Lower lobe of right lung (tissue), 2 donors: ENCODE data around the gene ALDOA. TPM values are rescaled to one million over a fixed set of nuclear protein-coding genes. Genes with fewer than 3 reads are reported as not detected.

Experiments used
- ATAC-seq, 2 donors: fragments of 200-7000 bp; cut with Tn5 transposase; one replicate each; pipeline ENCODE4 v1.9.1; 2020 to 2022; ENCODE audit warnings: mild to moderate bottlenecking in 2 of 2, moderate library complexity in 2 of 2
- DNase-seq: peaks from one replicate; pipeline ENCODE4 v3.0.0-alpha.2; 2020
- H3K27ac ChIP-seq: fragments of 200-600 bp; one replicate; pipeline ENCODE4 v1.8.0; 2022
- H3K27me3 ChIP-seq: fragments of 200-600 bp; one replicate; pipeline ENCODE4 v1.8.0; 2022; ENCODE audit warnings: low read depth
- H3K36me3 ChIP-seq: fragments of 200-600 bp; one replicate; pipeline ENCODE4 v1.8.0; 2022; ENCODE audit warnings: mild to moderate bottlenecking
- H3K4me1 ChIP-seq: fragments of 200-600 bp; one replicate; pipeline ENCODE4 v1.8.0; 2022
- H3K4me3 ChIP-seq: fragments of 200-600 bp; one replicate; pipeline ENCODE4 v1.8.0; 2022; ENCODE audit warnings: mild to moderate bottlenecking
- H3K9me3 ChIP-seq: fragments of 200-600 bp; one replicate; pipeline ENCODE4 v1.8.0; 2022
- CTCF ChIP-seq: fragments of 200-600 bp; IDR thresholded peaks from one replicate; pipeline ENCODE4 v1.8.0; 2022; ENCODE audit warnings: antibody characterized with exemption, mild to moderate bottlenecking
- intact Hi-C: fragments of 100-400 bp; cut with DNase I; formaldehyde crosslinking; loops from one replicate; pipeline ENCODE4 v1.11.0; 2022
- total RNA-seq: library from RNA; stranded (reverse); fragmentation: NEBNext Ultra II Directional; extraction: Animal tissue kit (Norgen Biotek cat#: 25700); gene quantifications from one replicate; pipeline ENCODE4 v1.2.1, GENCODE V29; 2021
- donor health status: DM: no; HTN: yes; CAD: no; lungs with severe emphysema.

The ALDOA gene
- total RNA-seq, 1 donor from 2014 or later, result 733 TPM

DNA sequence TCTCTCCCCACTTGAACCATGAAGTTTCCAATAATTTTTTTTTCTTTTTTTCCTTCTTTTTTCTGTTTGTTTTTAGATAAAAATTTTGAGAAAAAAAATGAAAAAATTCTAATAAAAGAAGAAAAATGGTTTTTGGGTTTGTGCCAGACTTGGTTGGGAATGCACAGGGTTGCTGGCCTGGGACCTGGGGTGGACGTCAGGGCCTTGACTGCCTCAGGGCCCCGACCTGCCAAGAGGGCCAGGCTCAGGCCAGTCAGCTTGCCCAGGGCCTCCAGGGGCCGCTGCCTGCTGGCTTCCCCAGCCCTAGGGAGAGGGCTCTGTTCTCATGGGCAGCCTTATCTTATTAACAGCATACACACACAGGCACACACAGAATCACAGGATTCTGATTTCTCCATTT, 19.7 kb downstream of the ALDOA start:
- no peaks in the 10 kb centered on the region for H3K9me3 ChIP-seq

DNA sequence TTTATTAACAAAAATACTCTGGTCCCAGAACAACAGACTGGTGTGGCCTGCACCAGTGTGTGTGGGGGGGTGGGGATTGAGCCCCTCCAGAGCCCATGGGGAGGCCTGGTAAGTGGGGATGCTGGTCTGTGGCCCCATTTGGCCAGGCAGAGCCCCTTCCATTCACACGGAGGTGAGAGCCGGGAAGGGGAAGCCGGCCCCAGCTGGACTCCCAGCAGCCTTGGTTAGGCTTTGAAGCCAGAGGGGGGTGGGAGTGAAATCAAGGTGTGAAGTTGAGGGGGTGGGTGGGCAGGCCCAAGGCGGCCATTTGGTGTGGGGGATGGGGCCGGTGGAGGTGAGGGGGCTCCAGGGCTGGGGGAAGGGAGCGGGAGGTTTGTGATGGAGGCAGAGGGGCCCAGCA, 20.3 kb downstream of the ALDOA start:
- H3K4me1 ChIP-seq, result peaks cover 10% of the 10 kb centered on the region
- no peak overlapping the region for H3K4me3 ChIP-seq
- no peaks in the 10 kb centered on the region for H3K27me3 ChIP-seq
- intact Hi-C loops, result no loop called here
- peaks cover 55% of the 10 kb centered on the region for H3K36me3 ChIP-seq
- DNase-seq (no peak), ATAC-seq (no peak)
- TF ChIP-seq CTCF, result no peak
- H3K9me3 ChIP-seq, result no peaks in the 10 kb centered on the region
- no peak overlapping the region for H3K27ac ChIP-seq

More for the DNA sequence above, 19.7 kb downstream of the ALDOA start:
- Histone ChIP-seq H3K27ac (no peak overlapping the region), H3K4me3 (no peak overlapping the region), H3K27me3 (no peaks in the 10 kb centered on the region), H3K4me1 (peaks cover 5% of the 10 kb centered on the region), H3K36me3 (peaks cover 61% of the 10 kb centered on the region)
- intact Hi-C loops, result no loop called here
- DNase-seq (no peak), ATAC-seq (no peak)
- TF ChIP-seq CTCF, result no peak

DNA sequence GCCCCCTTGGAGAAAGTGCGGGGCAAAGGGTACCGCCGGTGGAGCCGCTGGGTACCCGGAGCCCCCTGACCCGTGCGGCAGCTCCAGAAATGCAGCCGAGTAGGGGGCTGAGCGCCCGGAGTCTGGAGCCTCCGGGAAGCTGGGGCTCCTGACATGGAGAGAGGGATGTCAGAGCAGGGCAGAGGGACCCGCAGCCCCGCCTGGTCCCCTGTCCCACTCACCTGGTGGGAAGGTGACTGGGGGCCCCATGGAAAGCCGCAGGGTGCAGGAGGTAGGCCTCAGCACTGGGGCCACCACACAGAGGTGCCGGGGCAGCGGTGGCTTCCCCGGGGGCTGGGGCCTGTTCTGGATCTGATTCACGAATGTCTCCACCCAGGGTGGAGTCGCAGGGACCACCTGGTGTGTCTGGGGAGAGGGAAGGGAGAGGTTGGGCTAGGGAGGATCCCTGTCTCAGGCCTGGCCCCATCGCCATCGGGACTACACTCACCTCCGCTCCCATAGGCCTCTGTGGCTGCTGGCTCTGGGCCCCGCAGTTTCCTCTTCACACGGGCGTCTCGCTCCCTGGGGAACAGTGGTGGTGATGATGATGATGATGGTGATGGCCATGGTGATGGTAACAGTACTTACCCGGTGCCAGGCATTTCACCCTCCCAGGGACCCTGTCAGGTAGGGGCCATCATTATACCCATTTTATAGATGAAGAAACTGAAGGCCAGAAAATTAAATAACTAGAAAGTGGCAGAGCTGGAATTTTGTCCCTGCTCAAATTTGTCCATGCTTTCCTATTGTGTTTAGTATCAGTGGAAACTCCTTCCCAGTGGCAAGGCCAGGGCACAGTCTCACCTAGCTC, 21.0 kb downstream of the ALDOA start:
- no peaks in the 10 kb centered on the region for H3K9me3 ChIP-seq
- H3K27ac ChIP-seq, result peak overlapping the region; percentile 24
- no peak for ATAC-seq
- intact Hi-C loops, result no loop called here
- no peak for DNase-seq
- no peaks in the 10 kb centered on the region for H3K27me3 ChIP-seq
- H3K4me1 ChIP-seq, result peaks cover 17% of the 10 kb centered on the region
- H3K4me3 ChIP-seq, result no peak overlapping the region
- H3K36me3 ChIP-seq, result peaks cover 48% of the 10 kb centered on the region
- no peak for TF ChIP-seq CTCF

GRCh38 chr16:30087181-30087898, 21.8 kb downstream of the ALDOA start:
- peak; percentile 60 for DNase-seq
- H3K27ac ChIP-seq, result peak overlapping the region; percentile 24
- no peak for TF ChIP-seq CTCF
- intact Hi-C loops, result no loop called here
- H3K9me3 ChIP-seq, result no peaks in the 10 kb centered on the region
- ATAC-seq, result no peak
- no peaks in the 10 kb centered on the region for H3K27me3 ChIP-seq
- H3K4me3 ChIP-seq, result no peak overlapping the region
- peaks cover 22% of the 10 kb centered on the region for H3K4me1 ChIP-seq
- peaks cover 40% of the 10 kb centered on the region for H3K36me3 ChIP-seq

DNA sequence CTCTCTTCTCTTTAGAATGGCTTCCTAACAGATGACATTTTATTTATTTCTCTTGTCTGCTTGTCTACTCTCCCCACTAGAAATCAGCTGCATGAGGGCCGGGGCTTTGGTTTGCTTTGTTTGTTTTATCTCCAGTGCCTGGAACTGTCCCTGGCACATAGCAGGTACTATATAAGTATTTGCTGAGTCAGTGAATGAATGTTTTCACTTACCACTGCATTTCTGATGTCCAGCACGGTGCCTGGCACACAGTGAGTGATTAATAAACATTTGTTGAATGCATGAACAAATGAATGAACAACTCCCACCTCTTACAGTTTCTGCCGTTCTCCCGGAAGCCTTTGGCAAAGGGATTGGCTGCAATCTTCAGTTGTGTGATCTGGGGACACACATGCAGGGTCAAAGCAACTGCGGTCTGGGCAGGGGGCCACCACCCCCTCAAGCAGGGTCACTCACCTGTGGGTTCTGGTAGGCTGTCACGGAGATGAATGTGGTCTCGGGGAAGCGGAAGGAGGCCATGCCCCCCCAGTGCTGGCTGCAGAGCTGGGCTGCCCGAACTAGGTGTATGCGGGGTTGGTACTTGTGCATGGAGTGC, 22.8 kb downstream of the ALDOA start:
- no peak overlapping the region for H3K4me3 ChIP-seq
- no peak overlapping the region for H3K27ac ChIP-seq
- H3K27me3 ChIP-seq, result no peaks in the 10 kb centered on the region
- DNase-seq, result no peak
- peaks cover 32% of the 10 kb centered on the region for H3K36me3 ChIP-seq
- H3K4me1 ChIP-seq, result peaks cover 32% of the 10 kb centered on the region
- intact Hi-C loops, result no loop called here
- no peak for TF ChIP-seq CTCF
- no peaks in the 10 kb centered on the region for H3K9me3 ChIP-seq
- ATAC-seq, result no peak
